Prostate gland (tissue), 2 donors: Measurements from ENCODE around the gene ACTL7A. TPM values are rescaled to one million over a fixed set of nuclear protein-coding genes. Genes with fewer than 3 reads are reported as not detected.

Source experiments
- DNase-seq: peaks from one replicate; pipeline ENCODE4 v3.0.0-alpha.2; 2019; ENCODE audit warnings: low spot score
- H3K27ac ChIP-seq, 2 donors: fragments of 200-600 bp; sonication (generic); 2 replicates each; pipeline ENCODE4 v1.5.1; 2017 to 2019
- H3K27me3 ChIP-seq: fragments of 200-600 bp; sonication (generic); replicated peaks from 2 replicates; pipeline ENCODE4 v1.5.1; 2019; ENCODE audit not compliant: insufficient read depth
- H3K36me3 ChIP-seq, 2 donors: fragments of 200-600 bp; sonication (generic); 1 replicate in 1 of 2; 2 replicates in 1 of 2; pipeline versions ENCODE4 v1.5.1 to v1.8.1; 2017 to 2019
- H3K4me1 ChIP-seq: fragments of 200-600 bp; sonication (generic); replicated peaks from 2 replicates; pipeline ENCODE4 v1.5.1; 2019
- H3K4me3 ChIP-seq, 2 donors: fragments of 200-600 bp; sonication (generic); 2 replicates each; pipeline ENCODE4 v1.5.1; 2017 to 2019
- H3K9me3 ChIP-seq: fragments of 200-600 bp; sonication (generic); 2 replicates; pipeline ENCODE4 v1.5.1; 2017
- CTCF ChIP-seq, 4 experiments: fragments of 200-600 bp in 2 of 4; fragments of 450-650 bp in 2 of 4; sonication (generic) in 2 of 4; IDR thresholded peaks; 1 replicate in 3 of 4; 2 replicates in 1 of 4; pipeline ENCODE4 v1.5.1; 2016 to 2019; ENCODE audit warnings: antibody characterized with exemption in 4 of 4, mild to moderate bottlenecking in 2 of 4, moderate library complexity in 2 of 4
- POLR2A ChIP-seq: fragments of 450-650 bp; IDR thresholded peaks from one replicate; pipeline ENCODE4 v1.6.1; 2016; ENCODE audit warnings: antibody characterized with exemption, mild to moderate bottlenecking
- POLR2AphosphoS5 ChIP-seq: sonication (generic); formaldehyde crosslinking; IDR thresholded peaks from one replicate; pipeline ENCODE4 v1.6.1; 2017; ENCODE audit warnings: antibody characterized with exemption
- WGBS: methylation state at CpG from one replicate; pipeline ENCODE4 v1.1.5; 2018; 5-methylcytosine and 5-hydroxymethylcytosine counted together
- intact Hi-C: fragments of 100-400 bp; cut with DNase I; formaldehyde crosslinking; loops from one replicate; pipeline ENCODE4 v1.14.2; 2022
- small RNA-seq, 2 donors: library from RNA; depleted of rRNA; stranded (forward); fragments of <200 nt; gene quantifications; one replicate each; pipeline ENCODE3, GENCODE V24; 2016
- total RNA-seq, 2 donors: library from RNA; depleted of rRNA; stranded (reverse); fragments of >200 nt; gene quantifications; one replicate each; pipeline ENCODE4 v1.1.0, GENCODE V29; 2016

ACTL7A gene
- total RNA-seq, 2 donors from 2014 or later, result 10.1 TPM; not detected in 1

- no peaks in the 10 kb centered on the region for H3K36me3 ChIP-seq
- H3K9me3 ChIP-seq, result no peaks in the 10 kb centered on the region
These were observed 48.3 kb downstream of the ACTL7A start for GRCh38 chr9:108910402-108910801.

GRCh38 chr9:108910914-108911313, 48.8 kb downstream of the ACTL7A start:
- no peaks in the 10 kb centered on the region for H3K4me1 ChIP-seq
- TF ChIP-seq POLR2A (no peak), CTCF (IDR thresholded peaks at IDR 0.05) (no peak), POLR2AphosphoS5 (no peak)
- H3K9me3 ChIP-seq, result no peaks in the 10 kb centered on the region
- no peak overlapping the region for H3K27ac ChIP-seq
- H3K27me3 ChIP-seq, result no peaks in the 10 kb centered on the region
- no peaks in the 10 kb centered on the region for H3K36me3 ChIP-seq
- H3K4me3 ChIP-seq, result no peak overlapping the region
- DNase-seq, result no peak
- intact Hi-C loops, result no loop called here
- WGBS, result 92% methylated on average over 2 of the region's 2 CpGs

More at GRCh38 chr9:108910402-108910801, 48.3 kb downstream of the ACTL7A start:
- Histone ChIP-seq H3K27me3 (no peaks in the 10 kb centered on the region), H3K4me1 (no peaks in the 10 kb centered on the region), H3K27ac (no peak overlapping the region), H3K4me3 (no peak overlapping the region)
- intact Hi-C loops, result no loop called here
- no peak for DNase-seq
- TF ChIP-seq POLR2A (no peak), POLR2AphosphoS5 (no peak), CTCF (IDR thresholded peaks at IDR 0.05) (no peak)

GRCh38 chr9:108911820-108912219, 49.8 kb downstream of the ACTL7A start:
- no peaks in the 10 kb centered on the region for H3K36me3 ChIP-seq
- intact Hi-C loops, result no loop called here
- 18% methylated on average over 1 of the region's 1 CpG for WGBS
- H3K9me3 ChIP-seq, result no peaks in the 10 kb centered on the region
- no peak overlapping the region for H3K4me3 ChIP-seq
- no peaks in the 10 kb centered on the region for H3K4me1 ChIP-seq
- no peak for TF ChIP-seq CTCF (IDR thresholded peaks at IDR 0.05)
- TF ChIP-seq POLR2A, result no peak
- no peak for TF ChIP-seq POLR2AphosphoS5
- H3K27ac ChIP-seq, result no peak overlapping the region
- H3K27me3 ChIP-seq, result no peaks in the 10 kb centered on the region
- no peak for DNase-seq

Small RNA genes within 50 kb of the gene (small RNA-seq; reads per million reads assigned to genes)
- gene AL359692.1, result 0 reads per million in 2 donors

Other genes starting within 250 kb of the ACTL7A start
- 10 to 100 TPM in 1 of 2 donors, not detected in 1; 11.1 TPM for gene ACTL7B, start 6.3 kb upstream of the ACTL7A start, total RNA-seq
- 10 to 100 TPM; 18.4 to 30.3 TPM for gene ELP1, start 71.9 kb downstream of the ACTL7A start, total RNA-seq
- gene ABITRAM, start 72.1 kb downstream of the ACTL7A start, total RNA-seq, result 1 to 10 TPM; 6.0 to 6.7 TPM
- gene CTNNAL1, start 151.2 kb downstream of the ACTL7A start, total RNA-seq, result 10 to 100 TPM; 20.2 to 74.6 TPM